Measurements from ENCODE around the gene THAP8. TPM values are rescaled to one million over a fixed set of nuclear protein-coding genes. Genes with fewer than 3 reads are reported as not detected.
A peak's percentile ranks its signal among the peaks of the same experiment; 100 is the strongest.
"Not testable (repeated sequence)": the region's sequence is repeated elsewhere in the genome, so short reads cannot be mapped to it uniquely, and the experiment has no call there.

THAP8 gene
- total RNA-seq, 1 experiment from 2014 or later: 6.6 TPM

DNA sequence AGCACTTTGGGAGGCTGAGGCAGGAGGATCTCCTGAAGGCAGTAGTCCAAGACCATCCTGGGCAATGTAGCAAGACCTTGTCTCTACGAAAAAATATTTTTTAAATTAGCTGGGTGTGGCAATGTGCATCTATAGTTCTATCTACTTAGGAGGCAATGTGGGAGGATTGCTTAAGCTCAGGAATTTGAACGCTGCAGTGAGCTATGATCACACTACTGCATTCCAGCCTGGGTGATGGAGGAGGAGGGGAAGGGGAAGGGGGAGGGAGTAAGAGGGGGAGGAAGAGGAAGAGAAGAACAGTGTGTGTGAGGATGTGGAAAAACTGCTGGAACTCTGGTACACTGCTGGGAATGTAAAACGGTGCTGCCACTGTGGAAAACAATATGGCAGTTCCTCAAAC, 12.3 kb downstream of the THAP8 start:
- DNase-seq (ENCODE audit: low spot score) (no peak), ATAC-seq (peak; percentile 46)
- Mint-ChIP-seq H3K9me3 (no peaks in the 10 kb centered on the region), H3K36me3 (no peaks in the 10 kb centered on the region), H3K4me1 (peaks cover 12% of the 10 kb centered on the region), H3K27me3 (ENCODE audit: low read depth) (no peaks in the 10 kb centered on the region), H3K4me3 (no peak overlapping the region), H3K27ac (no peak overlapping the region)
- POLR2A ChIA-PET: interaction anchor here (1.1 kb wide), 1 partner anchor 12 kb away, joined by 4 read pairs; the partner anchor contains the start of gene THAP8
- CTCF ChIA-PET: interaction anchor here (0.7 to 1.4 kb wide), 5 partner anchors 10 to 189 kb away, joined by 4 to 11 read pairs (median 7); partner anchors contain the start of genes SYNE4 and THAP8
- TF ChIP-seq, protein P1, sequence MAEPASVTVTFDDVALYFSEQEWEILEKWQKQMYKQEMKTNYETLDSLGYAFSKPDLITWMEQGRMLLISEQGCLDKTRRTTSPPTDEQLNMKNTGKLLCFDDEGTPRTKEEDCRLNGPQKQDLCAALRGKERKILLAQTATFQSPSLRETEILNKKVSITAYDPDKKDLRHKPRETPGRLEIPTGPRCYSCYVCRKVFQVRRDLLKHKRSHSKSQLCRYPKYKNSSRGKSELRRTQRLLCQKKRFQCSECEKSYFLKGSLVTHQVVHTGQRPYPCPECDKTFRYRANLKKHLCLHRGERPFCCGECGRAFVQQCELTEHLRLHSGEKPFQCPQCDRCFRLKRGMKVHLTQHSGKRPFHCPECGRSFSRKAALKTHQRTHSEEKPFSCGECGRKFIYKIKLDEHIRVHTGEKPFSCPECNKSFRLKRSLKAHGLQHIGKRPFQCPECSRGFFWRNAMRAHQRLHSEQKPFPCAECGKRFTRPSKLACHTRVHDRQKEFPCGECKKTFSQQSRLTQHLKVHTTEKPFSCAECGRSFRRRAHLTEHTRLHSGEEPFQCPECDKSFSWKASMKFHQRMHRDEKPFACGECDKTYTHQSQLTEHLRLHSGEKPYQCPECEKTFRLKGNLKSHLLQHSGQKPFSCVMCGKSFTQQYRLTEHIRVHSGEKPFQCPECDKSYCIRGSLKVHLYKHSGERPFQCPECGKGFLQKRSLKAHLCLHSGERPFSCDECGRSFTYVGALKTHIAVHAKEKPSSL (CRISPR knock-in tag; conservative IDR thresholded peaks at IDR 0.05): no peak
- TF ChIP-seq FOXP1 (CRISPR knock-in tag; IDR thresholded peaks at IDR 0.05; ENCODE audit: borderline replicate concordance) (no peak), ZNF138 (CRISPR knock-in tag; conservative IDR thresholded peaks at IDR 0.05) (no peak), PRRX2 (CRISPR knock-in tag; IDR thresholded peaks at IDR 0.05) (no peak)
- TF ChIP-seq, protein P2, sequence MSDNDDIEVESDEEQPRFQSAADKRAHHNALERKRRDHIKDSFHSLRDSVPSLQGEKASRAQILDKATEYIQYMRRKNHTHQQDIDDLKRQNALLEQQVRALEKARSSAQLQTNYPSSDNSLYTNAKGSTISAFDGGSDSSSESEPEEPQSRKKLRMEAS (CRISPR knock-in tag; IDR thresholded peaks at IDR 0.05): no peak
- TF ChIP-seq, protein P3, sequence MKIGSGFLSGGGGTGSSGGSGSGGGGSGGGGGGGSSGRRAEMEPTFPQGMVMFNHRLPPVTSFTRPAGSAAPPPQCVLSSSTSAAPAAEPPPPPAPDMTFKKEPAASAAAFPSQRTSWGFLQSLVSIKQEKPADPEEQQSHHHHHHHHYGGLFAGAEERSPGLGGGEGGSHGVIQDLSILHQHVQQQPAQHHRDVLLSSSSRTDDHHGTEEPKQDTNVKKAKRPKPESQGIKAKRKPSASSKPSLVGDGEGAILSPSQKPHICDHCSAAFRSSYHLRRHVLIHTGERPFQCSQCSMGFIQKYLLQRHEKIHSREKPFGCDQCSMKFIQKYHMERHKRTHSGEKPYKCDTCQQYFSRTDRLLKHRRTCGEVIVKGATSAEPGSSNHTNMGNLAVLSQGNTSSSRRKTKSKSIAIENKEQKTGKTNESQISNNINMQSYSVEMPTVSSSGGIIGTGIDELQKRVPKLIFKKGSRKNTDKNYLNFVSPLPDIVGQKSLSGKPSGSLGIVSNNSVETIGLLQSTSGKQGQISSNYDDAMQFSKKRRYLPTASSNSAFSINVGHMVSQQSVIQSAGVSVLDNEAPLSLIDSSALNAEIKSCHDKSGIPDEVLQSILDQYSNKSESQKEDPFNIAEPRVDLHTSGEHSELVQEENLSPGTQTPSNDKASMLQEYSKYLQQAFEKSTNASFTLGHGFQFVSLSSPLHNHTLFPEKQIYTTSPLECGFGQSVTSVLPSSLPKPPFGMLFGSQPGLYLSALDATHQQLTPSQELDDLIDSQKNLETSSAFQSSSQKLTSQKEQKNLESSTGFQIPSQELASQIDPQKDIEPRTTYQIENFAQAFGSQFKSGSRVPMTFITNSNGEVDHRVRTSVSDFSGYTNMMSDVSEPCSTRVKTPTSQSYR (CRISPR knock-in tag; IDR thresholded peaks at IDR 0.05): no peak
- TF ChIP-seq, protein P4, sequence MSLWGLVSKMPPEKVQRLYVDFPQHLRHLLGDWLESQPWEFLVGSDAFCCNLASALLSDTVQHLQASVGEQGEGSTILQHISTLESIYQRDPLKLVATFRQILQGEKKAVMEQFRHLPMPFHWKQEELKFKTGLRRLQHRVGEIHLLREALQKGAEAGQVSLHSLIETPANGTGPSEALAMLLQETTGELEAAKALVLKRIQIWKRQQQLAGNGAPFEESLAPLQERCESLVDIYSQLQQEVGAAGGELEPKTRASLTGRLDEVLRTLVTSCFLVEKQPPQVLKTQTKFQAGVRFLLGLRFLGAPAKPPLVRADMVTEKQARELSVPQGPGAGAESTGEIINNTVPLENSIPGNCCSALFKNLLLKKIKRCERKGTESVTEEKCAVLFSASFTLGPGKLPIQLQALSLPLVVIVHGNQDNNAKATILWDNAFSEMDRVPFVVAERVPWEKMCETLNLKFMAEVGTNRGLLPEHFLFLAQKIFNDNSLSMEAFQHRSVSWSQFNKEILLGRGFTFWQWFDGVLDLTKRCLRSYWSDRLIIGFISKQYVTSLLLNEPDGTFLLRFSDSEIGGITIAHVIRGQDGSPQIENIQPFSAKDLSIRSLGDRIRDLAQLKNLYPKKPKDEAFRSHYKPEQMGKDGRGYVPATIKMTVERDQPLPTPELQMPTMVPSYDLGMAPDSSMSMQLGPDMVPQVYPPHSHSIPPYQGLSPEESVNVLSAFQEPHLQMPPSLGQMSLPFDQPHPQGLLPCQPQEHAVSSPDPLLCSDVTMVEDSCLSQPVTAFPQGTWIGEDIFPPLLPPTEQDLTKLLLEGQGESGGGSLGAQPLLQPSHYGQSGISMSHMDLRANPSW (CRISPR knock-in tag; conservative IDR thresholded peaks at IDR 0.05; ENCODE audit: low read depth): no peak

DNA sequence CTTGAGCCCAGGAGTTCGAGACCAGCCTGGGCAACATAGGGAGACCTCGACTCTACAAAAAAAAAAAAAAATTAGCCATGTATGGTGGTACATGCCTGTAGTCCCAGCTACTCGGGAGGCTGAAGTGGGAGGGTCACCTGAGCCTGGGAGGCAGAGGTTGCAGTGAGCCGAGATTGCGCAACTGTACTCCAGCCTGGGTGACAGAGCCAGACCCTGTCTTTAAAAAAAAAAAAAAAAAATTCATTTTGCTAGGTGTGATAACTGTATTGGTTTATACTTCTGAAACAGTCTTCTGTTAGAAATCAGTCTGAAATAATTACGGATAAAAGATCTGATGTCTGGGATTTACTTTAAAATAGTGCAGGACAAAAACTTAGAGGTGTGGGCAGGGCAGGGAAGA, 13.0 kb downstream of the THAP8 start:
- ChIA-PET CTCF (interaction anchor here (0.6 to 1.1 kb wide), 2 partner anchors 10 to 126 kb away, joined by 3 to 11 read pairs; no protein-coding TSS in a partner anchor), POLR2A (interaction anchor here (0.7 to 1.1 kb wide), 2 partner anchors 13 to 14 kb away, joined by 4 read pairs; partner anchors contain the start of gene THAP8)
- H3K36me3 Mint-ChIP-seq; H3K27me3 Mint-ChIP-seq (ENCODE audit: low read depth); DNase-seq (ENCODE audit: low spot score); H3K4me3 Mint-ChIP-seq; ATAC-seq; H3K9me3 Mint-ChIP-seq: not testable (repeated sequence)
- Mint-ChIP-seq H3K27ac (peak overlapping the region; percentile 12; the same call in 1 of the 2 replicates), H3K4me1 (peaks cover 12% of the 10 kb centered on the region)

DNA sequence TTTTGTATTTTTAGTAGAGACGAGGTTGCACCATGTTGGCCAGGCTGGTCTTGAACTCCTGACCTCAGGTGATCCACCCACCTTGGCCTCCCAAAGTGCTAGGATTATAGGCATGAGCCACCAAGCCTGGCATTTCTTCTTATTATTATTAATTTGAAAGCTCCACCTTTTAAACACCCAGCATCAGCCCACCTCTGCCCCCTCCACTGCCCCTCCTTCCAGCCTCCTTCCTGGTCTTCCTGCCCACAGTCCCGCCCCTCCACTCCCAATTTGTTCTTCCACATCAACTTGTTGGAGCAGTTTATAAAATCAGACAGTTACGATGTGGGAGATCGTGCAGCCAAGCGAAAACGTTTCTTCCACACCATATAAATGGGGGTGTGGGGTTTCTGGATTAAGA, 13.6 kb downstream of the THAP8 start:
- POLR2A ChIA-PET: interaction anchor here (0.7 kb wide), 1 partner anchor 15 kb away, joined by 4 read pairs; no protein-coding TSS in a partner anchor
- Mint-ChIP-seq H3K27ac (peak overlapping the region; percentile 40; the same call in 1 of the 2 replicates), H3K4me1 (peaks cover 12% of the 10 kb centered on the region), H3K36me3 (no peaks in the 10 kb centered on the region), H3K27me3 (ENCODE audit: low read depth) (peaks cover 4% of the 10 kb centered on the region; the same call in 1 of the 2 replicates), H3K4me3 (no peak overlapping the region), H3K9me3 (no peaks in the 10 kb centered on the region)
- CTCF ChIA-PET: interaction anchor here (0.6 kb wide), 1 partner anchor 127 kb away, joined by 3 read pairs; no protein-coding TSS in a partner anchor
- TF ChIP-seq ZNF138 (CRISPR knock-in tag; conservative IDR thresholded peaks at IDR 0.05): no peak
- no peak for TF ChIP-seq ZNF396 (CRISPR knock-in tag; IDR thresholded peaks at IDR 0.05; ENCODE audit: borderline replicate concordance)
- TF ChIP-seq, protein P5, sequence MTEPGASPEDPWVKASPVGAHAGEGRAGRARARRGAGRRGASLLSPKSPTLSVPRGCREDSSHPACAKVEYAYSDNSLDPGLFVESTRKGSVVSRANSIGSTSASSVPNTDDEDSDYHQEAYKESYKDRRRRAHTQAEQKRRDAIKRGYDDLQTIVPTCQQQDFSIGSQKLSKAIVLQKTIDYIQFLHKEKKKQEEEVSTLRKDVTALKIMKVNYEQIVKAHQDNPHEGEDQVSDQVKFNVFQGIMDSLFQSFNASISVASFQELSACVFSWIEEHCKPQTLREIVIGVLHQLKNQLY (CRISPR knock-in tag; IDR thresholded peaks at IDR 0.05): no peak
- no peak for TF ChIP-seq RELA (CRISPR knock-in tag; IDR thresholded peaks at IDR 0.05; ENCODE audit: borderline replicate concordance)
- TF ChIP-seq JUN (CRISPR knock-in tag; IDR thresholded peaks at IDR 0.05): no peak
- no peak for TF ChIP-seq ZNF121 (CRISPR knock-in tag; IDR thresholded peaks at IDR 0.05)
- TF ChIP-seq, protein P6, sequence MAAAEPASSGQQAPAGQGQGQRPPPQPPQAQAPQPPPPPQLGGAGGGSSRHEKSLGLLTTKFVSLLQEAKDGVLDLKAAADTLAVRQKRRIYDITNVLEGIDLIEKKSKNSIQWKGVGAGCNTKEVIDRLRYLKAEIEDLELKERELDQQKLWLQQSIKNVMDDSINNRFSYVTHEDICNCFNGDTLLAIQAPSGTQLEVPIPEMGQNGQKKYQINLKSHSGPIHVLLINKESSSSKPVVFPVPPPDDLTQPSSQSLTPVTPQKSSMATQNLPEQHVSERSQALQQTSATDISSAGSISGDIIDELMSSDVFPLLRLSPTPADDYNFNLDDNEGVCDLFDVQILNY (CRISPR knock-in tag; IDR thresholded peaks at IDR 0.05): no peak
- TF ChIP-seq FOXK1 (CRISPR knock-in tag; IDR thresholded peaks at IDR 0.05): no peak
- ATAC-seq (no peak), DNase-seq (ENCODE audit: low spot score) (no peak)

Data from WTC11 (cell line).